GM19025 (cell line): ENCODE results near the gene OR1D5.
"Not testable (repeated sequence)": the region's sequence is repeated elsewhere in the genome, so short reads cannot be mapped to it uniquely, and the experiment has no call there.

Experiments used
- ATAC-seq: cut with Tn5 transposase; IDR thresholded peaks from one replicate; pipeline ENCODE4 v1.9.1; 2021; ENCODE audit warnings: mild to moderate bottlenecking, low read depth, moderate library complexity; ENCODE audit not compliant: unreplicated experiment

The OR1D5 gene

GRCh38 chr17:3032258-3033247 lies 30.9 kb downstream of the OR1D5 start:
- ATAC-seq = no peak

DNA sequence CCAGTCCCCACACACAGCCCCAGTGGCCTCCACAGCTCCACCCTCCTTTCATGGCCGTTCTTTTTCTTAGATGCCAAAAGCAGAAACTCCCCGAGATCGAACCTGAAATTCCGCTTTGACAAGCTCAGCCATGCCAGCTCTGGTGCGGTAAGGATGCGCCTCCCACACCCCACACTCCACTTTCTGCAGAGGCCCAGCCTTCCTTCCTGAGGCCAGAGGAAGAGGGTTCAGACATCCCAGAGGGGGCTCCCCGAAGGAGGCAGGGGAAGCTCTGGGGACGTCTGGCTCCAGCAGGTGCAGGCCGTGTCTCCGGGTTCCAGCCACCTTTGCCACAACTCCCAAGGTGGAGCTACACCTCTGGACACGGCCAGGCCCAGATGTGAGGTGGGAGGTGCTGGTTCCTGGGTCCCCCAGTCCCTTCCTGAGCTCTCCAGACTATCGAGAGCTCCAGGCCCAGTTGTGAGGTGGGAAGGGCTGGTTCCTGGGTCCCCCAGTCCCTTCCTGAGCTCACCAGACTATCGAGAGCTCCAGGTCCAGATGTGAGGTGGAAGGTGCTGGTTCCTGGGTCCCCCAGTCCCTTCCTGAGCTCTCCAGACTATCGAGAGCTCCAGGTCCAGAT lies 32.4 kb downstream of the OR1D5 start:
- ATAC-seq = not testable (repeated sequence)

- ATAC-seq = no peak
Observed at GRCh38 chr17:3030096-3030495, 33.3 kb downstream of the OR1D5 start.

- no peak for ATAC-seq
Observed at GRCh38 chr17:3029213-3029913, 34.0 kb downstream of the OR1D5 start.

DNA sequence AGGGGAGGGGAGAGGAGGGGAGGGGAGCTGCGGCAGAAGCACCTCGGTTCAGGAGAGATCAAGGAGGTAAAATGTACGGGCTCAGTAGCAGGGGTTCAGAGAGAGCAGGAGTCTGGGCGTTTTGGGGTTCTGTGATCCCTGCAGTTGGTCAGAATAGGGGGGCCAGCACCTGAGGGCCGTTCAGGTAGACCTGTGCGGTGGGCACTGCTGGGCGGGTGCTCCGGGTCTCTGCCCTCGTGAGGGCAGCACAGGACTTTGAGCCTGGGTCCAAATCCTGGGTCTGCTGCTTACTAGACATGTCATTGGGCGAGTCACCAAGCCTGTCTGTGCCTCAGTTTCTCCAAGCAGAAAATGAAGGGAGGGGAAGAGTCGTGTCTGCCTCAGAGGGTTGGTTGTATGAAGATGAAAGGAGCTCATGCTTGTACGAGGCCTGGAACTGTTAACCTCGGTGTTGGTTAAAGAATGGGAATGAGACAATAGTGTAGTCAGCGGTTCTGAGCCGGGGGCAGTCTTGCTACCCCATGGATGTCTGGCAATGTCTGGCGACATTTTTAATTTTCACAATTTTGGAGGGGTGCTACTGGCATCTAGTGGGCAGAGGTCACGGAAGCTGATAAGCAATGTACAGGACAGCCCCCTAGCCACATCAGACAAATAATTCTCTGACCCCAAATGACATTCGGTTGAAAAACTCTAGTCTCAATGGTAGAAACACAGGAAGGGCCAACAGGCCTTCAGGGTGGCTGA lies 35.4 kb downstream of the OR1D5 start:
- no peak for ATAC-seq

- no peak for ATAC-seq
Observed at GRCh38 chr17:3026856-3027751, 36.3 kb downstream of the OR1D5 start.

- no peak for ATAC-seq
Observed at GRCh38 chr17:3026125-3026855, 37.1 kb downstream of the OR1D5 start.

GRCh38 chr17:3025421-3026124 lies 37.8 kb downstream of the OR1D5 start:
- ATAC-seq = no peak

DNA sequence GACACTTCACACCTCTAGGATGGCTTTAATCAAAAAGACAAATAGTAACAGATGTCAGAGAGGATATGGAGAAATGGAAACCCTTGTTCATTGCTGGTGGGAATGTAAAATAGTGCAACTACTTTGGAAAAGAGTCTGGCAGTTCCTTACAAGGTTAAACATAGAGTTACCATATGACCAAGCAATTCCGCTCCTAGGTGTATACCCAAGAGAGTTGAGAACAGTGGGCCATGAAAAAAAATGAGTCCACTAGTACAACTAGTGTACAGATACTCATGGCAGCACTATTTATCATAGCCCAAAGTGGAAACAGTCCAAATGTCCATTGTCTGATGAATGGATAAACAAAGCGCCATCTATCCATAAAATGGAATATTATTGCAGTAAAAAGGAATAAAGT lies 39.1 kb downstream of the OR1D5 start:
- ATAC-seq = no peak

DNA sequence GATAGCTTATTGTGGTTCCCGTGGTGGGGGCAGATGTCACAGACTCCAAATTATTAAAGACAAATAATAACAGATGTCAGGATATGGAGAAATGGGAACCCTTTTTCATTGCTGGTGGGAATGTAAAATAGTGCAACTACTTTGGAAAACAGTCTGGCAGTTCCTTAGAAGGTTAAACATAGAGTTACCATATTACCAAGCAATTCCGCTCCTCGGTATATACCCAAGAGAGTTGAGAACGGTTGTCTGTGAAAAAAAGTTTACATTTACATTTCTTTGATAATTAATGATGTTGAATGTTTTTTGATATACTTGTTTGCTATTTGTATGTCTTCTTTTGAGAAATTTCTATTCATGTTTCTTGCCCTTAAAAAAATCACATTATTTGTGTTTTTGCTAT lies 41.2 kb downstream of the OR1D5 start:
- ATAC-seq = no peak

DNA sequence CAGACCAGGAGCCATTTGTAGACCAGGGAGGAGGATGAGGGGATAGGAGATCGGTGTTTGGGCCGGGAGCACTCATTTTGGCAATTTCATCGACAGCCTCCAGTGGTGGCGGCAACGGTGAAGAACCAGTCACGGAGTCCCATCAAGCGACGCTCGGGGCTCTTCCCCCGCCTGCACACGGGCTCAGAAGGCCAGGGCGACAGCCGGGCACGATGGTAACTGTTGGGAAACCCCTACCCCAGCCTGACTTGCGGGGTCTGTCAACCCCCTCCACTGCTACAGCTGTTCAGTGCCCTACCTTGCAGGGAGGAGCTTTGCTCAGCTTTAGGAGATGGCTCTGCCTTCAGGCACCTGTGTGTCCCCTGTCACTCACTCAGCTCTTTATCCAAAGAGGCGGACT lies 43.0 kb downstream of the OR1D5 start:
- no peak for ATAC-seq

- no peak for ATAC-seq
Observed at GRCh38 chr17:3019761-3020160, 43.6 kb downstream of the OR1D5 start.

- ATAC-seq = no peak
Observed at GRCh38 chr17:3017936-3018335, 45.5 kb downstream of the OR1D5 start.

GRCh38 chr17:3015890-3016289 lies 47.5 kb downstream of the OR1D5 start:
- no peak for ATAC-seq

- no peak for ATAC-seq
Observed at GRCh38 chr17:3012926-3013581, 50.4 kb downstream of the OR1D5 start.
